ENCODE measurements around the gene BTBD9. TPM values are rescaled to one million over a fixed set of nuclear protein-coding genes. Genes with fewer than 3 reads are reported as not detected.

BTBD9 gene
- total RNA-seq, 1 donor from 2014 or later, result 18.1 TPM

DNA sequence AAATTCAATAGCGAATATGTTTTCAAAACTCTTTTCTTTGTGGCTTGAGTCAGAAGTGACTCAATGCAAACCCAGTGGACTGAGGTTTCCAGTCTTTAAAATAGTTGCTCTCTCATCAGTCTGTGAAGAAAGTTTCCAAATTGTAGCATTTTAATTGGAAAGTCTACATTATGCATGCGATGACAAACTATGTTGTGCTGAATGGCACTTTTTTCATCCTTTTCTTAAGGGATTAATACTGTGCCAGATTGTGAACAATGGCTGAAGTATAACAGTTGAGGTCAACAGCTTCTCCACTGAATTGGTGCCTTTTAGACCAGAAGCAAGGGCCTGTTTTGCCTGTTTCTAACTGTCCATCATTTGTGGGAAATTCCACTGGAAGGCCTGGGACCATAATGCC lies 377.1 kb downstream of the BTBD9 start:
- Mint-ChIP-seq H3K4me1 (ENCODE audit: unreplicated experiment) (peaks cover 47% of the 10 kb centered on the region), H3K4me3 (ENCODE audit: unreplicated experiment) (no peak overlapping the region), H3K36me3 (ENCODE audit: unreplicated experiment) (no peaks in the 10 kb centered on the region), H3K9me3 (ENCODE audit: unreplicated experiment) (no peaks in the 10 kb centered on the region), H3K27me3 (ENCODE audit: unreplicated experiment) (no peaks in the 10 kb centered on the region), H3K27ac (ENCODE audit: unreplicated experiment) (peak overlapping the region; percentile 76)
- TF ChIP-seq, protein P1, sequence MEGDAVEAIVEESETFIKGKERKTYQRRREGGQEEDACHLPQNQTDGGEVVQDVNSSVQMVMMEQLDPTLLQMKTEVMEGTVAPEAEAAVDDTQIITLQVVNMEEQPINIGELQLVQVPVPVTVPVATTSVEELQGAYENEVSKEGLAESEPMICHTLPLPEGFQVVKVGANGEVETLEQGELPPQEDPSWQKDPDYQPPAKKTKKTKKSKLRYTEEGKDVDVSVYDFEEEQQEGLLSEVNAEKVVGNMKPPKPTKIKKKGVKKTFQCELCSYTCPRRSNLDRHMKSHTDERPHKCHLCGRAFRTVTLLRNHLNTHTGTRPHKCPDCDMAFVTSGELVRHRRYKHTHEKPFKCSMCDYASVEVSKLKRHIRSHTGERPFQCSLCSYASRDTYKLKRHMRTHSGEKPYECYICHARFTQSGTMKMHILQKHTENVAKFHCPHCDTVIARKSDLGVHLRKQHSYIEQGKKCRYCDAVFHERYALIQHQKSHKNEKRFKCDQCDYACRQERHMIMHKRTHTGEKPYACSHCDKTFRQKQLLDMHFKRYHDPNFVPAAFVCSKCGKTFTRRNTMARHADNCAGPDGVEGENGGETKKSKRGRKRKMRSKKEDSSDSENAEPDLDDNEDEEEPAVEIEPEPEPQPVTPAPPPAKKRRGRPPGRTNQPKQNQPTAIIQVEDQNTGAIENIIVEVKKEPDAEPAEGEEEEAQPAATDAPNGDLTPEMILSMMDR (IDR thresholded peaks at IDR 0.05), result no peak
- no peak for DNase-seq (ENCODE audit: extremely low spot score, unreplicated experiment)

DNA sequence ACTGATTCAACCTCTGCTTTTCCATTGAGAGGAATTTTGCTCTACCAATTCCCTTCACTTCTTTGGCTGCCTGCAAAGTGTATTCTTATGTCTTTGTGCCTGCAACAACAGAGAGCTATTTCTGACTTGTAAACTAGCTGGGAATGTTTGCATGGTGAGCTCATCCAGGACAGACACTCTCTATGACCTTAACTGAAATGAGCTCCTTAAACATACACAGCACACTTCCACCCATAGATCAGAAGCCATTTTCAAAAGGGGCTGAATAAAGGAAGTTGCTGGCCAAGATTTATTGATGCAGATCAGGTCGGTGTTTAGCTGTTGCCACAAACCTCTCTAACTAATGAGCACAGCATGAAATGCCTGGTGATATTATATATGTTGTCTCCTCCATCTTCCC lies 377.7 kb downstream of the BTBD9 start:
- Mint-ChIP-seq H3K9me3 (ENCODE audit: unreplicated experiment) (no peaks in the 10 kb centered on the region), H3K4me1 (ENCODE audit: unreplicated experiment) (peaks cover 47% of the 10 kb centered on the region), H3K36me3 (ENCODE audit: unreplicated experiment) (no peaks in the 10 kb centered on the region), H3K27me3 (ENCODE audit: unreplicated experiment) (no peaks in the 10 kb centered on the region), H3K4me3 (ENCODE audit: unreplicated experiment) (no peak overlapping the region), H3K27ac (ENCODE audit: unreplicated experiment) (peak overlapping the region; percentile 76)
- TF ChIP-seq, protein P1 (IDR thresholded peaks at IDR 0.05), result no peak
- DNase-seq (ENCODE audit: extremely low spot score, unreplicated experiment), result no peak

DNA sequence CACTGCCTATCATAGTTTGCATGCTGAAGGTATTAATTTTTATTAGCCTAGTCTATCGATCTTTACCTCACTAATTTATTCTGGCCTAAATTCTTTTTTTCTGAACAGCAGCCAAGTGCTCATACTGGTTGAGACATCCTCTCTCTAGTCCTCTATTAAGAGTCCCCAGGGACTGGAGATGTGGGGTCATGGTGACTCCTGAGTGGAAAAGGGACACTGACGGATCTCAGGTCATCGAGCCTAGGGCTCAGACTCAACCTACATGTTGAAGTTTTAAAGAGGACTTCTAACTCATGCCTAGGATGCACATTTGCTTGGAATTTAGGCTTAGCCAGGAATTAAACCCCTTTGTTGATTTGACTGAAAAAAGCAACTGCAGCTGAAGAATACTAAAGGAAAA lies 378.1 kb downstream of the BTBD9 start:
- TF ChIP-seq, protein P1 (IDR thresholded peaks at IDR 0.05), result no peak
- no peak for DNase-seq (ENCODE audit: extremely low spot score, unreplicated experiment)
- Mint-ChIP-seq H3K4me3 (ENCODE audit: unreplicated experiment) (no peak overlapping the region), H3K36me3 (ENCODE audit: unreplicated experiment) (no peaks in the 10 kb centered on the region), H3K27me3 (ENCODE audit: unreplicated experiment) (no peaks in the 10 kb centered on the region), H3K27ac (ENCODE audit: unreplicated experiment) (peak overlapping the region; percentile 69), H3K4me1 (ENCODE audit: unreplicated experiment) (peaks cover 47% of the 10 kb centered on the region), H3K9me3 (ENCODE audit: unreplicated experiment) (no peaks in the 10 kb centered on the region)

- no peaks in the 10 kb centered on the region for H3K27me3 Mint-ChIP-seq (ENCODE audit: unreplicated experiment)
- H3K36me3 Mint-ChIP-seq (ENCODE audit: unreplicated experiment), result peaks cover 8% of the 10 kb centered on the region
- TF ChIP-seq, protein P1 (IDR thresholded peaks at IDR 0.05), result no peak
- peaks cover 4% of the 10 kb centered on the region for H3K9me3 Mint-ChIP-seq (ENCODE audit: unreplicated experiment)
- H3K4me3 Mint-ChIP-seq (ENCODE audit: unreplicated experiment), result no peak overlapping the region
- H3K4me1 Mint-ChIP-seq (ENCODE audit: unreplicated experiment), result peaks cover 43% of the 10 kb centered on the region
- H3K27ac Mint-ChIP-seq (ENCODE audit: unreplicated experiment), result no peak overlapping the region
- no peak for DNase-seq (ENCODE audit: extremely low spot score, unreplicated experiment)
These were observed 380.0 kb downstream of the BTBD9 start for GRCh38 chr6:38259736-38260135.

DNA sequence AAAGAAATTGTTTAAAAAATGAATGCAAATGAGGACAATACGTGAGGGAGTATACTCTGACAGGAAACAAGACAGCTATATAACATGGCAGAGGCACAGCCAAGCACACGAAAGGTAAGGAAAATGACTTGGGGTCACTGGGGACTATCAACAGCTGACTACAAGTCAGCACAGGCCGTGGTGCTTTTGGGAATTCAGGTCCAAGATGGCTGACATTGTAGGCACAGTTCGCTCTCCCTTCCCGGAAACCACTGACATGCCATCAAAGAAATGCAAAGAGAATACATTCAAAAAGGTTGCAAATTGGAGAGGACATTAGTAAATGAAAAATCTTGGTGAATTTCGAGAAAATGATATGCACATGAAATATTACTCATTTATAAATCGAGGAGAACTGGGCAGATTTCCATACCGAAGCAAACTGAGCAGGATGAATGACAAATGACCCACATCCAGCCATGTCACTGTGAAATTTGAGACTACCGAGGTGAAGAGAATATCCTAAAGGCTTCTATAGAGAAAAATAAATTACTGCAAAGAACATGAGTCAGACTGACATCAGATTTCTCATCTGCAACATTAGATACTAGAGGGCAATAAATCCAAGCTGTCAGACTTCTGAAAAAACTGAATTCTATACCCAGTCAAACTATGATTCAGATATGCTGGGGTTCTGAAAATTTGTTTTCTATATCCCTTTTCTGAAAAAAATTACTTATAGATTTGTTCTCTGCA lies 391.1 kb downstream of the BTBD9 start:
- H3K27me3 Mint-ChIP-seq (ENCODE audit: unreplicated experiment), result no peaks in the 10 kb centered on the region
- no peak overlapping the region for H3K4me3 Mint-ChIP-seq (ENCODE audit: unreplicated experiment)
- H3K27ac Mint-ChIP-seq (ENCODE audit: unreplicated experiment), result no peak overlapping the region
- no peak for DNase-seq (ENCODE audit: extremely low spot score, unreplicated experiment)
- peaks cover 9% of the 10 kb centered on the region for H3K36me3 Mint-ChIP-seq (ENCODE audit: unreplicated experiment)
- TF ChIP-seq, protein P1 (IDR thresholded peaks at IDR 0.05), result no peak
- H3K9me3 Mint-ChIP-seq (ENCODE audit: unreplicated experiment), result peaks cover 5% of the 10 kb centered on the region
- H3K4me1 Mint-ChIP-seq (ENCODE audit: unreplicated experiment), result peaks cover 9% of the 10 kb centered on the region

Measured in osteocyte (in vitro differentiated cells).